K562 (cell line): ENCODE measurements around the gene IRS4. TPM values are rescaled to one million over a fixed set of nuclear protein-coding genes. Genes with fewer than 3 reads are reported as not detected.

ENCODE experiments used
- ATAC-seq: fragments of 200-7000 bp; cut with Tn5 transposase; 3 replicates; pipeline ENCODE4 v1.9.1; 2020; ENCODE audit warnings: moderate library complexity
- BruUV-seq: library from RNA; stranded (reverse); fragments of 400-500 nt; replicated peaks from 2 replicates; lab custom pipeline; 2021; lab: Mats Ljungman, UMichigan
- CTCF ChIA-PET: fragments of 300-600 bp; formaldehyde crosslinking; extraction: SDS; loops from one replicate; lab custom pipeline; 2021; ENCODE audit warnings: low intra/inter-chr PET ratio; lab: Yijun Ruan, JAX
- POLR2A ChIA-PET: fragments of 300-600, 350-650 bp; sonication (Branson Sonifier 250); formaldehyde crosslinking; extraction: SDS; loops from one replicate; lab custom pipeline; 2021; ENCODE audit warnings: antibody characterized with exemption, inconsistent platforms; lab: Yijun Ruan, JAX
- DNase-seq, 4 experiments: peaks; one replicate each; pipeline versions ENCODE4 v3.0.0 to v3.0.0-alpha.2; 2011 to 2018; ENCODE audit warnings: low spot score in 3 of 4, mixed read lengths in 3 of 4; ENCODE audit errors: extremely low read depth in 1 of 4
- FAIRE-seq: peaks from 2 replicates; lab custom pipeline; 2011; peaks lifted over from hg19 to GRCh38; lab: Jason Lieb, UNC
- H2AFZ ChIP-seq: 2 replicates; pipeline ENCODE4 v1.6.0; 2011; ENCODE audit warnings: low read depth, low read length, control low read depth, inconsistent platforms
- H3K27ac ChIP-seq: fragments of 200-600 bp; 3 replicates; pipeline ENCODE4 v1.8.0; 2011; ENCODE audit warnings: low read depth, mild to moderate bottlenecking, control low read depth, inconsistent platforms, low read length, moderate library complexity, mixed read lengths; ENCODE audit errors: extremely low read depth
- H3K27me3 ChIP-seq, 2 experiments: fragments of 300-600 bp in 1 of 2; 2 replicates in 1 of 2; 3 replicates in 1 of 2; pipeline versions ENCODE4 v1.6.0 to v1.8.0; 2011; ENCODE audit warnings: inconsistent platforms in 2 of 2, low read length in 2 of 2, mild to moderate bottlenecking in 1 of 2, mixed read lengths in 1 of 2, moderate library complexity in 1 of 2; ENCODE audit not compliant: control insufficient read depth in 2 of 2, insufficient read depth in 2 of 2
- H3K36me3 ChIP-seq: fragments of 300-600 bp; 3 replicates; pipeline ENCODE4 v1.8.0; 2011; ENCODE audit warnings: mild to moderate bottlenecking, low read length, inconsistent platforms; ENCODE audit not compliant: control insufficient read depth, insufficient read depth
- H3K4me1 ChIP-seq, 2 experiments: fragments of 200-600 bp in 1 of 2; replicated peaks in 1 of 2; 2 replicates in 1 of 2; 3 replicates in 1 of 2; pipeline versions ENCODE4 v1.5.1 to v1.8.0; 2011; ENCODE audit warnings: inconsistent platforms in 2 of 2, low read length in 2 of 2, mild to moderate bottlenecking in 1 of 2, mixed read lengths in 1 of 2, moderate library complexity in 1 of 2; ENCODE audit not compliant: control insufficient read depth in 2 of 2, insufficient read depth in 2 of 2
- H3K4me2 ChIP-seq: 2 replicates; pipeline ENCODE4 v1.6.1; 2011; ENCODE audit warnings: low read length, control low read depth, inconsistent platforms, mixed read lengths; ENCODE audit not compliant: insufficient read depth
- H3K4me3 ChIP-seq: fragments of 200-600 bp; sonication (generic), shearing (Covaris generic); 2 replicates; pipeline ENCODE4 v1.5.1; 2016; ENCODE audit warnings: control low read depth, inconsistent platforms
- H3K79me2 ChIP-seq: fragments of 200-600 bp; 3 replicates; pipeline ENCODE4 v1.8.0; 2011; ENCODE audit warnings: low read length, inconsistent platforms; ENCODE audit not compliant: control insufficient read depth, insufficient read depth
- H3K9ac ChIP-seq, 2 experiments: 2 replicates each; pipeline versions ENCODE4 v1.6.0 to v1.6.1; 2011; ENCODE audit warnings: low read depth in 2 of 2, low read length in 2 of 2, control low read depth in 1 of 2, inconsistent platforms in 1 of 2, mild to moderate bottlenecking in 1 of 2, mixed read lengths in 1 of 2; ENCODE audit not compliant: insufficient read depth in 1 of 2
- H3K9me1 ChIP-seq: one replicate; pipeline ENCODE4 v1.6.0; 2011; ENCODE audit warnings: inconsistent platforms, mild to moderate bottlenecking, low read length, moderate library complexity; ENCODE audit not compliant: control insufficient read depth, insufficient read depth
- H3K9me3 ChIP-seq: replicated peaks from 2 replicates; pipeline ENCODE4 v1.5.1; 2011; ENCODE audit warnings: low read depth, low read length, inconsistent platforms; ENCODE audit not compliant: control insufficient read depth, insufficient read depth
- H4K20me1 ChIP-seq: replicated peaks from 2 replicates; pipeline ENCODE4 v1.6.1; 2011; ENCODE audit warnings: low read length, inconsistent platforms, mixed read lengths; ENCODE audit not compliant: control insufficient read depth, insufficient read depth
- CEBPB ChIP-seq: fragments of 450-650 bp; IDR thresholded peaks from 2 replicates; pipeline ENCODE4 v1.6.1; 2016; ENCODE audit warnings: missing genetic modification characterization, missing compliant biosample characterization
- CSDE1 ChIP-seq, 2 experiments: fragments of 450-650 bp; IDR thresholded peaks; 2 replicates each; pipeline ENCODE4 v1.6.1; 2016; ENCODE audit warnings: mild to moderate bottlenecking in 1 of 2
- ETV5 ChIP-seq: sonication (generic); formaldehyde crosslinking; IDR thresholded peaks from 2 replicates; pipeline ENCODE4 v1.4.0; 2020; ENCODE audit warnings: low read depth, mild to moderate bottlenecking, missing genetic modification reagents
- HNRNPLL ChIP-seq: fragments of 200-400 bp; formaldehyde crosslinking; IDR thresholded peaks from 2 replicates; pipeline ENCODE4 v1.6.1; 2017; ENCODE audit warnings: low read length, low read depth, mild to moderate bottlenecking; ENCODE audit not compliant: poor library complexity, severe bottlenecking
- HOXB6 ChIP-seq: fragments of 250-450 bp; sonication (Bioruptor Pico); IDR thresholded peaks from 2 replicates; pipeline ENCODE4 v1.5.1; 2022; ENCODE audit warnings: mild to moderate bottlenecking, borderline replicate concordance
- JUND ChIP-seq, 2 experiments: IDR thresholded peaks; 2 replicates in 1 of 2; 3 replicates in 1 of 2; pipeline ENCODE4 v1.6.1; 2011; ENCODE audit warnings: borderline replicate concordance in 2 of 2, low read depth in 2 of 2, low read length in 2 of 2, improper control_type of control experiment in 1 of 2, missing biosample characterization in 1 of 2, missing genetic modification characterization in 1 of 2, missing genetic modification reagents in 1 of 2
- KLF6 ChIP-seq: fragments of 250-450 bp; sonication (Bioruptor Pico); IDR thresholded peaks from 2 replicates; pipeline ENCODE4 v1.4.0; 2020; ENCODE audit warnings: mild to moderate bottlenecking, moderate library complexity, borderline replicate concordance
- PKNOX1 ChIP-seq: fragments of 450-650 bp; IDR thresholded peaks from 2 replicates; pipeline ENCODE4 v1.6.1; 2016
- WGBS: fragments of 100-300 bp; shearing (Covaris generic); methylation state at CpG from one replicate; pipeline ENCODE4 v1.1.6; 2016; ENCODE audit warnings: low coverage, mixed read lengths; ENCODE audit not compliant: insufficient coverage; ENCODE audit errors: missing lambda C conversion rate; 5-methylcytosine and 5-hydroxymethylcytosine counted together
- in situ Hi-C: fragments of 300-500 bp; cut with MboI; formaldehyde crosslinking; loops from 4 replicates; pipeline ENCODE4 v1.15.0; 2018; ENCODE audit warnings: inconsistent platforms, mixed read lengths
- intact Hi-C: fragments of 100-400 bp; cut with micrococcal nuclease; formaldehyde crosslinking; loops from 2 replicates; pipeline ENCODE4 v1.14.2; 2022
- polyA plus RNA-seq, 8 experiments: library from polyadenylated mRNA; depleted of rRNA in 4 of 8; stranded (reverse) in 5 of 8; unstranded in 3 of 8; fragments of >200 nt; fragmentation: Nextera tagmentation in 2 of 8; fragmentation: Illumina TruSeq in 1 of 8; extraction: Ambion mirVana in 2 of 8; extraction: Trizol in 1 of 8; gene quantifications; 2 replicates each; pipeline versions ENCODE4 v1.2.1 to v1.2.3, GENCODE V29; 2011 to 2014; ENCODE audit warnings: inconsistent platforms in 1 of 8, missing spikeins in 1 of 8
- total RNA-seq, 7 experiments: library from RNA; depleted of rRNA in 6 of 7; stranded (reverse); fragments of >200 nt in 6 of 7; fragmentation: Illumina TruSeq in 2 of 7; extraction: Trizol in 2 of 7; gene quantifications; 2 replicates each; pipeline versions ENCODE4 v1.2.1 to v1.2.3, GENCODE V29; 2011 to 2021; ENCODE audit warnings: low replicate concordance in 1 of 7
- TF ChIP-seq, protein P1 (sequence below): fragments of 450-650 bp; IDR thresholded peaks from 2 replicates; pipeline ENCODE4 v1.6.1; 2014; ENCODE audit warnings: low read depth, mild to moderate bottlenecking, moderate library complexity, borderline replicate concordance

The IRS4 gene
- total and polyA plus RNA-seq, 9 of the 15 experiments (the other 6 are each of a cell fraction or from before 2014, with no cell fraction given), result not detected

DNA sequence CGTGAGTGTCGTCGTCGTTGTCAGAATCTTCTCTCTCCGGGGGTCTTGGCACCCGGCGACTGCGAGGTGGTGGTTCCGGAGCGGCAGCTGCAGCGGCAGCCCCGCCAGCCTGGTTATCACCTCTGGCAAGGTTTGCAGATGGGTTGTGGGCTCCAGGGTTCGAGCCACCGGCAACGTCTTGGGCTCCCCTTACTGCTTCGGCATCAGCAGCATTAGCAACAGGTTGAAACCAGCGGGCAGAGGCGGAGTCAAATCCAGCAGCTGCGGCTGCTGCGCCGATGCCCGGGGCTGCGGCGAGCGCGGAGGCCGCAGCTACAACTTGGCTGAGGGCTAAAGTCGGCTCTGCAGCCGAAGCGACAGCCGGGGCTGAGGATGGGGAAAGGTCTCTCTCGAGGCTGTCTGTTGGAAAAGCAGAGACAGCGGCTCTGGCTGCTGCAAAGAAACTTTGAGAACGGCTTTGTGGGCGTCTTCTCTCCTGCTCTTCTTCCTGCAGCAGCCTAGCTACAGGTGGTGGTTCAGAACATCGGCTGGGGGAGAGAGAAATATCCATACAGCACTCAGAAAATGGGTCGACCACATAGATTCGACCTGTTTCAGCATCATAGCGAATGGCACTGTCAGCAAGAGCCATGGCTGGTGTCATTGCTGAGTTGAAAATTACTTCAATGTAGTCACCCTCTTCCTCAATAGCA is 3.6 kb downstream of the IRS4 start (continued):
- TF ChIP-seq CSDE1 (IDR thresholded peaks at IDR 0.05), result no peak
- TF ChIP-seq PKNOX1, result no peak
- TF ChIP-seq ETV5 (CRISPR knock-in tag), result no peak
- TF ChIP-seq JUND (IDR thresholded peaks at IDR 0.05; ENCODE audit: borderline replicate concordance, low read depth, low read length), result no peak
- no peak for TF ChIP-seq JUND (tag; IDR thresholded peaks at IDR 0.05; ENCODE audit: borderline replicate concordance, low read depth, low read length)
- TF ChIP-seq, all 486 proteins: peak for 0

GRCh38 chrX:108731153-108731552 is 5.2 kb downstream of the IRS4 start:
- in situ Hi-C loops, result no loop called here

More at GRCh38 chrX:108731153-108731552, 5.2 kb downstream of the IRS4 start:
- Histone ChIP-seq H3K9ac (no peak overlapping the region), H3K4me3 (no peak overlapping the region), H3K4me1 (peaks cover 0 to 8% of the 10 kb centered on the region in 2 experiments; a peak in 1 of 5 replicates), H3K4me2 (no peak overlapping the region), H3K27ac (no peak overlapping the region), H3K9me3 (no peaks in the 10 kb centered on the region), H3K9me1 (no peaks in the 10 kb centered on the region), H4K20me1 (no peaks in the 10 kb centered on the region), H3K27me3 (peaks cover 0 to 16% of the 10 kb centered on the region in 2 experiments; a peak in 1 of 5 replicates), H3K36me3 (no peaks in the 10 kb centered on the region), H2AFZ (no peak overlapping the region), H3K79me2 (no peaks in the 10 kb centered on the region)
- FAIRE-seq, result no peak
- TF ChIP-seq, protein P1, sequence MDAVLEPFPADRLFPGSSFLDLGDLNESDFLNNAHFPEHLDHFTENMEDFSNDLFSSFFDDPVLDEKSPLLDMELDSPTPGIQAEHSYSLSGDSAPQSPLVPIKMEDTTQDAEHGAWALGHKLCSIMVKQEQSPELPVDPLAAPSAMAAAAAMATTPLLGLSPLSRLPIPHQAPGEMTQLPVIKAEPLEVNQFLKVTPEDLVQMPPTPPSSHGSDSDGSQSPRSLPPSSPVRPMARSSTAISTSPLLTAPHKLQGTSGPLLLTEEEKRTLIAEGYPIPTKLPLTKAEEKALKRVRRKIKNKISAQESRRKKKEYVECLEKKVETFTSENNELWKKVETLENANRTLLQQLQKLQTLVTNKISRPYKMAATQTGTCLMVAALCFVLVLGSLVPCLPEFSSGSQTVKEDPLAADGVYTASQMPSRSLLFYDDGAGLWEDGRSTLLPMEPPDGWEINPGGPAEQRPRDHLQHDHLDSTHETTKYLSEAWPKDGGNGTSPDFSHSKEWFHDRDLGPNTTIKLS, result no peak
- TF ChIP-seq CEBPB (tag) (no peak), KLF6 (no peak), HNRNPLL (no peak), HOXB6 (no peak)
- no peak for ATAC-seq
- intact Hi-C loops, result no loop called here
- POLR2A ChIA-PET, result no interaction called here
- CTCF ChIA-PET, result no interaction called here
- WGBS, result 0% methylated on average over 2 of the region's 2 CpGs
- DNase-seq, result no peak
- no TSS peak for BruUV-seq
